GM12892 (cell line): ENCODE measurements around the gene CXCR5.

ENCODE experiments used
- POLR2A ChIP-seq: IDR thresholded peaks from 2 replicates; pipeline ENCODE4 v1.6.1; 2011; ENCODE audit warnings: low read depth, low read length, control low read depth
- POLR2AphosphoS5 ChIP-seq: IDR thresholded peaks from 2 replicates; pipeline ENCODE4 v1.6.1; 2011; ENCODE audit warnings: low read depth, low read length, control low read depth
- TAF1 ChIP-seq: IDR thresholded peaks from 2 replicates; pipeline ENCODE4 v1.6.1; 2011; ENCODE audit warnings: low read depth, mild to moderate bottlenecking, control low read depth, low read length, borderline replicate concordance

DNA sequence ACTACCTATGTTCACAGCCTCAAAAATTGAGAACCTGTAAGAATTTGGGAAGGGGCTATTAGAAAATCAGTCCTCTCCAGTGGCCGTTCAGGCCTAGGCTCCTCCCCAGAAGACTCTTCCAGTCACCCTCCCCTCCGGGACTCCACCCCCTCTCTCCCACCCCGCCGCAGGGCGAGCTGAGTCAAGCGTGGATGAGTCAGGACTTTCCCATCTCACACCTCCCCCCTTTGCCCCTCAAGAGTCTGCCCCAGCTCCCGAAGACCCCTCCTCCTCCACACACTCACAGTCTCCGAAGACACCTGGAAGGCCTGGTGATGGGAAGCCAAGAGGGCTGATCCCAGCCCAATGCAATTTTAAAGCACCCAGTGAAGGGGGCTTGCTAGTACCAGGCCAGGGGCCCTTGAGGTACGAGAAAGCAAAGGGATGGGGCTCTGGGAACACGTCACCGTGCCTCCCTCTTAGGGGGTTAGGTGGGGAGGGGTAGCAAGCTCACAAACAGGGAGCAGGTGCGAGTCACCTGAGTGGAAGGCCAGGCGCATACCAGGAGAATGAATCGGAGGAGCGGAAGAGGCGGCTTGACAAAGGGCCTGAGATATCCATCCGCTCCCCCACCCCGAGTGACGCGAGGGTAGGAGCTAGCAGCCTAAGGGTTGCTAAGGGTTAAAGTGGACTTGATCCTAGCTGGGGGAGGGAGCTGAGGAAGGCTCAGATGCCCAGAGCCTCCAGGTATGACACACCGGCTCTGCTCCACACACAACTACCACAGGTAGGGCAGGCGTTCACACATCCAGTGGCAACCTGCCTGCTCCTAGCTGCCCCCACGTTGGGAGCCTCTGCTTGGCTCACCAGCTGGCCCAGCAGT lies 28.4 kb downstream of the CXCR5 start:
- TF ChIP-seq POLR2A = no peak; the same call in 1 of the 2 replicates
- TF ChIP-seq POLR2AphosphoS5 = no peak
- TF ChIP-seq TAF1 = no peak
